GM19043 (cell line): ENCODE measurements around the gene C15orf39.
"Not testable (repeated sequence)": the region's sequence is repeated elsewhere in the genome, so short reads cannot be mapped to it uniquely, and the experiment has no call there.

ENCODE experiments used
- ATAC-seq: cut with Tn5 transposase; IDR thresholded peaks from one replicate; pipeline ENCODE4 v1.9.1; 2021; ENCODE audit warnings: low read depth; ENCODE audit not compliant: unreplicated experiment

The C15orf39 gene

DNA sequence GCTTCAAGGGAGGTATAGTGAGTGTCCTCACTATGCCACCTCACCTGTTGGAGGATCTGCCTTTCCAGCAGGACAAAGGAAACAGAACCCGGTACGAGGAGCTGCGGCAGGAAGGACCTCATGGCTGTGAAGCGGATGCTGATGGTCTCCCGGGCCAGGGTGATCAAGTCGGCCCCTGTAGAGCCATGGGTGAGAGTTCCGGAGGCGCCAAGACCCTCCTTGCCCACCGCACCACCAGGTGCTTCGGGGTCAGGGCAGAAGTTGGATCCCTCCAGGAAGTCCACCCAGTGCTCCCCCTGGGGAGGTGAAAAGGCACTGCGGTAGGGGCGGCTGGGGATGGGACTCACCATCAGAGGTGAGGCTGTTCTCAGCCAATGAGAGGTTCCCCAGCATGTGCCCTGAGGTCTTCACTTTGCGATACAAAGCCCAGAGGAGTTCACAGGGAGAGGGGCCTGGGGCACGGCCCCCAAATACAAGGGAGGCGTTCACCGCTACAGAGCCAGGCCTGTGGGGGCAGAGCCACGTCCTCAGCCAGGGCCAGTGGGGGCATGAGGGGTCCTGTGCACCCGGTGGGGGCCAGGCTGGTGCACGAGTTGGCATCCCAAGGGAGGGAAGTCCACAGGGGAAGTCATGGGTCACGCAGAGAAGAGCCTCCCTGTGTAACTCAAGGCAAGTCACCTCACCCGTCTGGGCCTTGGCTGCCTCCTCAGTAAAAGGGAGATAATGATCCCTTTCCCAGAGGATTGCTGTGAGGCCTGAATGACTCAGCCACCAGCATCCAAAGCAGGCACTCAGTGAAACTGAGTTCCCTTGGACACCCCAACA lies 27.7 kb downstream of the C15orf39 start:
- no peak for ATAC-seq

DNA sequence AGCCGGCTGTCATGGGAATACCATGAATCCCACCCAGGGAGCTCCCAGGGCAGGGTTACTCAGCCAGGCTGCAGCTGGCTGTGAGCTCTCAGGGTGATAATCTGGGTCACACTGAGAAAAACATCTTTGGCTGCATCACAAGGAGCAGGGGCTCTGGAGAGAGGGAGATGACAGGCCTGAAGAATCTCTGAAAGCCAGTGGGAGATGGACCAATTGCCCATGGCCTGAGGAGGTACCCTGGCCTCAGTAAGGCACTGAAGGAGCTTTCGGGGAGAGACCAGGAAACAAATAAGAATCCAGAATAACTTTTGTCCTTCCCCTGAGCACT lies 28.3 kb downstream of the C15orf39 start:
- ATAC-seq = no peak

DNA sequence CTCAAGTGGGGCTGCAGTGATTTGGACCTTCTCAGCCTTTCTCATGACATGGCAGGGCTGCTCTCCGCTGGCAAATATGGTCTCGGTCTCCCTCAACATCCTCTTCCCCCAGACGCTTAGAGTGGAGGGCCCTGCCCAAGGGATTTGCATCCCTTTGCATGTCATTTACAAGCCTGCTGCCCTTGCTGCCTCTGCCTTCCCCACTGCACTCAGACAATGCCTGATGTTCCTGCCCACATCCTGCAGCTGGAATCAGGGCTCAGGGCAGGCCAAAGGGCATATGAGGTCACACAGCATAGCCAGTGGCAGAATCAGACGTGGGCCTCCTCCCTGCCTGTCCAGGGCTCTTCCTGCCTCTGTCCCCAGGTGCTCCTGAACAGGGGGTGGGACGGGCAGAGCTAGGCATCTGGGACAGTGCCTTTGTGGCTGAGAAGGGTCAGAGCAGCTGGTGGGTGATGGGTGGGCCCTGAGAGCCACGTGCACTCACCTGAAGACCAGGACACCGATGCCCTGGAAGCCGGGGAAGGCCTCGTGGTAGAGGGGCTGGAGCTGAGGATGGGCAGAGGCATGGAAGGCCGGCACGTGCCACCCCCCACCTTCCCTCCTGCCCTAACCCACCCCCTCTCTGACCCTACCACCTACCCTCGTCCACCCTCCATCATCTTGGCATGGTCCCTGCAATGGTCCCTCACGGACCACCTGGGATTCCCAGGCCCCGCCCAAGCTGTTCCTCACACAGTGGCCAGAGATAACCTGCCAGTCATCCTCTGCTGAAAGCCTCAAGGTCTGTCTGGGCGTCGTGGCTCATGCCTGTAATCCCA lies 29.1 kb downstream of the C15orf39 start:
- ATAC-seq = no peak

DNA sequence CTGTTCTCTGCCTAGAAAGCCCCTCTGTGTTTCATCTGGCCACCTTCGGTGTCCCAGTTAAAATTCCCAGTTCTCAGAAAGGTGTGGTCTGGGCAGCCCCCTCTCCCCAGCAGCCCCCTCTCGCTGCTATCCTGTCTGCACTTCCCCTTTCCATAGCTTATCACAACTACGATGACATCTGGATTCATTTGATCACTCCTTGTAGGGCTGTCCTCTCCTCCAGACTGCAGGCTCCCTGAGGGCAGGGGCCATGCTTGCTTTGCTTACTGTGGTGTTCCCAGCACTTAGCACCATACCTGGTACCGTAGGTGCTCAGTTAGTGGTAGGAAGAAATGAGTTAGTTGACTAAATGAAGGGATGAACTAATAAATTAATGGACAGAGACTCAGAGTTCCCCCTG lies 30.2 kb downstream of the C15orf39 start:
- ATAC-seq = no peak

DNA sequence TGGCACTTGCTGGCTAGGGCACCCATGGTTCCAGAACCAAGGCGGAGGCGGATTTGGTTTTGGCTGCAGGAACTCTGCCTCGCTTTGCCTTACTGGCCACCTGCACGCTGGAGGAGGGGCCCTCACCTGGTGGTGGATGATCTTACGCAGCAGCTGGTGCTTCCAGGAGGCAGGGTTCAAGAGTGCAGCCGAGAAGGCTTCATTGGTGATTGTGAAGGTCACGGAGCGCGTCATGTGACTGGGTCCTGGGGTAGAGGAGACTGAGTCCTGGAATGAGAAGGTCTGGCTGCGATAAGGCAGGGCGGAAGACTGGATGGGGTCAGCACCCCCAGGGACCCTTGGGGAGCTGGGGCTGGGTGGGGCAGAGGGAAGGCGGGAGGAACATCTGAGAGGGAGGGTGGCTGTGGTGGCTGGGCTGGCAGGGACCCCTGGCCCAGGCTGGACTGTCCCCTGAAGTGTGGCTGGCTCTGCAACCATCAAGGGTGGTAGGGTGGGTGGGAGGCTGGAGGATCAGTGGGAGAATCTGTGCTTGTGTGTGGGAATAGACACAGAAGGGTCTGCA lies 30.7 kb downstream of the C15orf39 start:
- no peak for ATAC-seq

DNA sequence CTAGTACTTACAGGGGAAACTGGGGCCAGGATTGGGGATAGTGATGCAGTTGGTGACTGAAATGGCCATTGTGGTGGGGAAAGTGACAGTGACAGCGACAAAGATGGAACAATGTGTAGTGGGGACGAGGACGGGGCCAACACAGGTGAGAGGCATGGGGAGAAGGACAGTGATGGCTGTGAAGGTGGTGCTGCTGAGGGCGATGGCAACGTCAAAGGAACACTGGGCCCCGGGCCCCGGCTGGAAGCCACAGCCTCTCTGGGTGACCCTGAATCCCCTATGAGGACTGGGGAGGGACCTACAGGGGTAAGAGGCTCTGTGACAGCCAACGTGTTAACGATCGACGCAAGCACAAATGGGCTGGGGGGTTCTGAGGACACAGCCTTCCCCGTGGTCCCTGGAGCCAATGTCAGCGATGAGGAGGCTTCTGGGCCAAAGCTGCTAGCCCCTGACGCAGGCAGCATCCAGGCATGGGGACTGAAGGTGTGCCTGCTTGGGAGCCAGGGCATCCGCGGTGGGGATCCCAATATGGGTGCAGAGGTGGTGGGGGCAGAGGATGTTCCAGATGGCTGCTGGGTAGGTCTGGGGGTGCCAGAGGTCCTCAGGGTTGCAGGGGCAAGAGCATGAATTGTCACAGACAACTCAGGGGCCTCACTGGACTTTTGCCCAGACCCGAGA lies 31.3 kb downstream of the C15orf39 start:
- ATAC-seq = no peak

DNA sequence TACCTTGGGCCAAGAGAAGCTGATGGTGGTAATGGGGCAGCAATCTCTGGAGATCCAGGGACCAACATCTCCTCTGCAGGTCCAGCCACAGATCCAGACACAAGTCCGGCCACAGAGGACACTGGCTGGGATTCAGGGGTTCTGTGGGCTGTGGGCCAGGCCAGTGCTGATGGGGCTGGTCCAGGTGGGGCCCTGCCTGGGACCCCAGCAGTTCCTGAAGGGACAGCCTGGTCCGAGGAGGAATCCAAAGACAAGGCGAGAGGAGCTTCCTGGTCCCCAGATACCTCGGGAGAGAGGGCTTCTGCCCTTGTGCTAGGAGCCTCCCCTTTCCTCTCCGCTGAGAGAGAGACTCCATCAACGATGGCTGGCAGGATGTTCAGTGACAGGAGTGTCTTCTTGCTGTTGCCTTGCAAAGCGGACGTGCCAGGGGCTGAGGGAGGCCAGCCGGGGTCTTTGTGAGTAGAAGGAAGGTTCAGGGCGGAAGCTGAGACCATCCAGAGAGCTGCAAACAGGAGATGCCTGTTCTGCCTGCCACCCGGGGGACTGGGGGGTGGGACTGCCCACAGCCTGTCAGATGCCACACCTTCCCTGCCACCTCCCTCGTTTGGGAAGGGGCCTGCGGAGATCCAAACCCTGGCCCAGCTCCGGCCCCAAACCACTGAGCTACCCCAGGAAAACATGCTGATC lies 32.0 kb downstream of the C15orf39 start:
- ATAC-seq = no peak

DNA sequence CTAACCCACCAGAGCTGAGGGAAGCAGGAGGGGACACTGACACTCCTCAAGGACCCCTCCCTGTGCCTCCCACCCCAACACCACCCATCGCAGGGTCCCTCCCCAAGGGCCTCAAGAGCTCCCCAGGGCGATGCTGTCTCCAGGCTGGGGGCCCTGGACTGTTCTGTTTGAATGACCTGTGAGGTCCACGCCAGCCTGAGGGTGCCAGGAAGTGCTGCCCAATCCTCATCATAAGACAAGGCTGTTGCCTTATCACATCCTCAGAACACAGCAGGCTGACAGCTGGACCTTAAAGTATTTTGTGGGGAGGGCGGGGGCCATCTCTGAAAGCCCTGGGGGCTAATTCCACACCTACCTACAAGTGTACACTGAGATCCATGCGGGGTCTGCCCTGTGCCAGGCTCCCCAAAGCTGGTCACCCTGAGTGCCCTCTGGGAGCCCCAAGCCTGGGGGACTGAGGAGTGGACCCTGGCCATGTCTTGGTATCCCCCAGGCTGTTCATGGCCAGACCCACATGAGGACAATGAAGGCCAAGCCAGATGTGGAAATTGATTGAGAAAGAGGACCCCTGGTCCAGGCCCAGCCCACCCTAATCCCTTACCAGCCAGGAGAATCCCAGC lies 32.6 kb downstream of the C15orf39 start:
- no peak for ATAC-seq

DNA sequence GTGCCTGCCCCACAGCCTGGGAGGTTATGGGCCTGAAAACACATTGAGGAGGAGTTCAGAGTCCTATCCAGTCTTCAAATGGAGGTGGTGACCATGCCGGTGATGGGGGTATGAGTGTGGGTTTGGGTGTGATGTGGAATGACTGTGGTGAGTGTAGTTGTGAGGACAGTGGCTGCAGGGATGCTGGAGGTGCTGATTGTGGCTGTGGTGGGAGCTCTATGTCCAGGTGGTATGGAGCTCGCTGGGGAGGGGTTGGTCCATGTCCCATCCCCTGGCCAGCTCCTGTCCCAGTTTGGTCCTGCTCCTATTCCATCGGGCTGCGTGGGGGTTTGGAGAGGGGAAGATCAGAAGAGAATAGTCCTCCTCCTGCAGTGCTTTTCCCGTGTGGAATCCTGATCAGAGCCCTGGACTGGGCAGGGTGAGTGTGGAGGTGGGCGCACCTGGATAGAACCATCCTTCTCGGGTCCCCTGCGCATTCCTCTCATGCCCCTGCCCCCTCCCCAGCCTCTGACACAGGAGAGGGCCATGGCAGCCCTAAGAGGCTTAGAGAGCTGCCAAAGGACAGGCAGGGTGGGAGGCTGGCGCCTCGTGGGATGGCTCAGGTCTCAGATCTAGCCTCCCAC lies 33.5 kb downstream of the C15orf39 start:
- no peak for ATAC-seq

DNA sequence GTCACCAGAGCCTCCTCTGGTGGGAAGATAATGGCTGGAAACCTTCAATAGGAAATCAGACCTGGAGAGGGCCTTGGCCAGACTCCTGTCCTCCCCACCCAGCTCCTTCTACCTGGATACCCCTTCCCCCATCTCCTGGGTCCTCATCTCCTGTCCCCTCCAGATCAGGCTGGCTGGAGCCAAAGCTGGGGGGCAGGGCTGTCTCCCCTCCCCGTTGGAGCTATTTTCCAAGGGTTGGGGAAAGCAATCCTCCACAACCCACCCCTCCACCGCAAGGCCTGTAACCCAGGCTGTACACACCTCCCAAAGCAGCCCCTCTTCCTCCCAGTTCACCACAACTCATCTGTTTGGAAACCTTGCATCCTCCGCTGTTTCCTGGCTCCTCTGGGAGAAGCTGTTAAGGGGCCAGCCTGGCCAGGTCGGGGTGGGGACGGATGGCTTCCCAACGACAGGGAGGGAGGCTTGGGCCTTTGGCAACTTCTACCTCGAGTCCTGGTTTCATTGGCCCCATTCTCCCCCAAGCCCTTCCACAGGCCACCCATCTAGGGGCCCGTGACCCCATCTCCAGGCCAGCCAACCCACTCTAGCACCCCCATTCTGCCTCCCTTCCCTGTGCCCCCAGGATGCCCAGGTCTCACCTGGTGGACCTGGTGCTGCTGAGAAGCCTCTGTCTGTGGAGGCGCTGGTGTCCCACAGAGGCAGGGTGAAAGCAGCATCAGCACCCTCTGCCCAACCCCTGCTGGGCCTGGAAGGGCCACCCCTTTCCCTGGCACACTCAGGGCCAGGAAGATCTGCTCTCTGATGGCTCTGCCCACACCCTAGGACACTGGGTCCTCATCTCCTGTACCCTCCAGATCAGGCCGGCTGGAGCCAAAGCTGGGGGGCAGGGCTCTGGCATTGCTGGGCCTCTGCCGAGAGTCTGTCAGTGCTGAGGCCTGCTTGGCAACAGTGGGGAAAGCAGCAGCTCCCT lies 34.4 kb downstream of the C15orf39 start:
- ATAC-seq = no peak

DNA sequence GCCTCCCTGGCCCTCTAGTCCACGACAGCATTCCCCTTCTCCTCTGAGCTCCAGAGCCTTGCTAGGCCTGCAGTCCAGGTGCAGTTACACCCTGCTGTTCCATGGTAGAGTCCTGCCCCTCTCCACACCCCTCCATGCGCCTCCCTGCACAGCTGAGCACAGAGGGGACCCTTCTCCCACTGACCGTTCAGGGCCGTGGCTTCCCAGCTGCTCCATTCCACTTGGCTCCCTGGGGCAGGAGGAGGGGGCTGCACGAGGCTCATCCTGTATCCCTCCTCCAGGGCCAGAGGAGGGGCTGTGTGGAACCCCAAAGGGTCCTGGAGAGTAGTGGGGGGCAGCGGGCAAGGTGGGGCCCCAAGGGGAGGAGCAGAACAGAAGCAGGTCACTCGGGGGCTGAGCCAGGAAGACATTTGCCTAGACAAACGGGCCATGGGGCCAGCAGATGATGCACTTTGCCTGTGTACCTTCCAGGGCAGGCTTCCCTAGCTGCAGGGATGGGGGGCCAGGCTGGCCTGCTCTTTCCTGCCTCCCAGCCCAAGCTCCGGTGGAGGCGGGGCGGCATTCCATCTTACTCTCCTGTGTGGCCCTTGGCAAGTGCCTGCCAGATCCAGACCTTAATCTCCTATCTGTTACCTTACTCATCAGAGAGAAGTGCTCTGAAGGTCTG lies 35.8 kb downstream of the C15orf39 start:
- no peak for ATAC-seq

DNA sequence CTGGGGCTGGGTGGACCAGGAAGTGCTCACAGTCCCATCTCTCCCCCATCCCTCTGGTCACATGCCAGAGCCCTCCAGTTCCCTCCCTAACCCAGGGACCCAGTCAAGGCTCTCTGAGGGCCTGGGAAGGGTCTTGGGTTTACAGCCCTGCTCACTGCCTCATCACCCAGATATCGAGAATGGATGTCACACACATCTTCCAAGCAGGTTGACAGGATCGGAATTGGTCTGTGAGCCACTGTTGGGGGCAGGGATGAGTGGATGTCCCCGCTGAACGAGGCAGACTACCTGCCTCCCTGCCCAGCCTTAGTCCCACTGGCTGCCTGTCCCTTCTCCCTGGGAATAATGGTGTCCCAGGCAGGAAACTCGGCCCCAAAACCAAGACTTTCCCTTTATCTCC lies 36.5 kb downstream of the C15orf39 start:
- ATAC-seq = no peak

DNA sequence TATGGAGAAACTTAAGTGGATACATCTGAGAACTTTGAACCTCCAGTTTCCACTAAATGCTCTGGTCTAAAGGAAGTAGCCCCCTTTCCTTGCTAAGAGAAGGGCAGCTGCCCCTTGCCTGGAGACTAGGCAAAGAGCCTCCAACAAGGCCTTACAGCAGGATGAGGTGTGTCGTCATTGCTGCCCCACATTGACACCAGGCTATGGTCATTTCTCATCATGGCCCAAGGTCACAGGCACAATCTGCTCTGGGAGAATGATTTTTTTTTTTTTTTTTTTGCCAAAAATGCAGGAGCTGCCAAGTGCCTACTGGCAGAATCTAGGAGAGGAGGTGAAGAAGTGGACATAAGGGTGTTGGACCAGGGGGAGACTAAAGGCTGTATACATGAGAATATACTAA lies 44.1 kb downstream of the C15orf39 start:
- not testable (repeated sequence) for ATAC-seq

DNA sequence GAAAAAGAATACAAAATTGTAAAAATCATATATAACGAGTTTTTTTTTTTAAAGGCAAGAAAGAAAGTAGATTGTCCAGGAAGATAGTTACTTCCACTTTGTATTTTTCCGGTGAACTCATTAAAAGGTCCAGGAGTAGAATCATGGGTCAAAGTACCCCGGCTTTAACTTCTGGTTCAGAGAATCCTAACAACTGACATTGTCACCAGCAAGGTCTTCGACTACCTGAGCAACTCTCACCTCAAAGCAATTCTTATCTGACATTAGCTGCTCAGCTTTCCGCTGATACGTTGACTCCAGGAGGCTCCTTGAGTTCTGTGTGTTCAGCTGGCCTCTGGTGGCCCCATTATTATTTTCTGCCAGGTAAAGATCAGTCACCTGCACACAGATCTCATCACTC lies 47.3 kb downstream of the C15orf39 start:
- not testable (repeated sequence) for ATAC-seq

DNA sequence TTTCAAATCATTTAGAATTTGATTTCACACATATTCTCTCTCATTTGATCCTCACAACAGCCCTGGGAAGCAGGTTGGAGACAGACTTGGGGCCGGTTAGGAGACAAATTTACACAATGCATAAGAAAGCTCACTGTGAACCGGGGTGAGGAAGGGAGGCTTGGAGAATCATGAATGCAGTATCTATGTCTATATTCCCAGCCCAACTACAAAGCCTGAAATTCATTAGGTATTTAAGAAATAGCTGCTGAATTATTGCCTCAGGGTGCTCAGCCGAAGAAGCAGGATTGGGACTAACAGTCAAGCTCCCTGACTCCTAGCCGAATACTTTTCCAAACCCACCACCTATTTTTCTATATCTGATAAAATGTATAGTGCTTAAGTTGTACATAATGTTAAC lies 48.0 kb downstream of the C15orf39 start:
- no peak for ATAC-seq

DNA sequence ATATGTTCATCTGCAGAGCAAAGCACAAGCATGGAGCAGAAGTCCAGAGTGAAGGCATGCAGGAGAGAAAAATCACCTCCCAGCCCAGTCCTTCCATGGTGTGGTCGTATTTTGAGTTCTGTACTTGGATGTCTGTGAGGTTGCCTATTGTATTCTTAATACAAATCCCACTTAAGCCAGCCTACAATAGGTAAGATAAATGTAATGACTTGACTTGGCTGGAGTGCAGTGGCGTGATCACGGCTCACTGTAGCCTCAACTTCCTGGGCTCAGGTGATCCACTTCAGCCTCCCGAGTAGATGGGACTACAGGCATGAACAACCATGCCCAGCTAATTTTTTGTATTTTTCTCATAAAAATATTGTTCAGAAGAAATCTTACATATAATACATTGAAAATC lies 49.7 kb downstream of the C15orf39 start:
- ATAC-seq = not testable (repeated sequence)

DNA sequence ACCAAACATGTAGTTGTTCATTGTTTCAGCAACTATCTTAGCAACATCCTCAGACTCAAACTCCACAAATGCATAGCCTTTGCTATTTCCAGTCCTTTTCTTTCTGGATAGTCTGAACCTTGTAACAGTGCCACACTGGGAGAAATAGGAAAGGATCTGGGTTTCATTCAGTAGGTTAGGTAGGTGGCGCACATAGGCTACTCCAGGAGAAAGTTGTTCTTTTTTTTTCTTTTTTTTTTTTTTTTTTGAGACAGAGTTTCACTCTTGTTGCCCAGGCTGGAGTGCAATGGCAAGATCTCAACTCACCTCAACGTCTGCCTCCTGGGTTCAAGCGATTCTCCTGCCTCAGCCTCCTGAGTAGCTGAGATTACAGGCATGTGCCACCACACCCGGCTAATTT lies 50.6 kb downstream of the C15orf39 start:
- ATAC-seq = not testable (repeated sequence)

DNA sequence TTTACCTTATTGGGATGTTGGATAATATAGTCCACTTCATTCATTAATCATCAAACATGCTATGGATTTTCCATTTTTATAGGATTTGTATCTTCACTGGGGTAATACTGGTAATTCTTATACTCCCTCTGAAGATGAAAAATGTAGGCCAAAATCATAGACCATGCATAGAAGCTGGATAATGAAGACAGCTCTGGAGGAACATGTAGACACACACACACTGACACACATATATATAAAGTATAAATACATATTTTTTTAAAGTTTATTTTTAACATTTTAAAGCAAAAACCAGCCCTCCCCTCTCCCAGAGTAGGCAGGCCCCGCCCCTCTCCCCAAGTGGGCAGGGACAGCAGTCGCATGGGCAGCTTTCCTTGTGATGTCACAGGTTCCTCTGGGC lies 56.4 kb downstream of the C15orf39 start, which contains the start of gene GOLGA6C:
TSS of gene GOLGA6C (plus strand) at position 301 of the 400 bp plus-strand sequence. CDS start 265 bp downstream, outside the sequence.
- ATAC-seq = not testable (repeated sequence)
